Left lung (tissue), 10 donors: ENCODE data around the gene CHN1. TPM values are rescaled to one million over a fixed set of nuclear protein-coding genes. Genes with fewer than 3 reads are reported as not detected.

Source experiments
- ATAC-seq: fragments of 200-7000 bp; cut with Tn5 transposase; one replicate; pipeline ENCODE4 v1.9.1; 2020; ENCODE audit warnings: moderate library complexity
- DNase-seq, 4 donors: peaks; one replicate each; pipeline ENCODE4 v3.0.0-alpha.2; 2013 to 2020
- H3K27ac ChIP-seq, 2 donors: fragments of 200-600 bp; sonication (generic) in 1 of 2; one replicate each; pipeline versions ENCODE4 v1.5.0 to v1.8.0; 2020 to 2021
- H3K27me3 ChIP-seq, 2 donors: fragments of 200-600 bp; sonication (generic) in 1 of 2; one replicate each; pipeline versions ENCODE4 v1.5.0 to v1.8.0; 2020 to 2021
- H3K36me3 ChIP-seq, 2 donors: fragments of 200-600 bp; sonication (generic) in 1 of 2; one replicate each; pipeline versions ENCODE4 v1.5.0 to v1.8.0; 2020 to 2021
- H3K4me1 ChIP-seq, 2 donors: fragments of 200-600 bp; one replicate each; pipeline ENCODE4 v1.8.0; 2021
- H3K4me3 ChIP-seq, 2 donors: fragments of 200-600 bp; sonication (generic) in 1 of 2; one replicate each; pipeline versions ENCODE4 v1.5.0 to v1.8.0; 2020 to 2021; ENCODE audit warnings: mild to moderate bottlenecking in 1 of 2
- H3K9me3 ChIP-seq, 2 donors: fragments of 200-600 bp; sonication (generic) in 1 of 2; one replicate each; pipeline versions ENCODE4 v1.5.0 to v1.8.0; 2020 to 2021
- intact Hi-C, 2 donors: fragments of 100-400 bp; cut with DNase I; formaldehyde crosslinking; loops; one replicate each; pipeline versions ENCODE4 v1.11.2 to v1.14.2; 2022
- polyA plus RNA-seq, 6 donors: library from polyadenylated mRNA; unstranded; fragments of 120-200 nt; gene quantifications; one replicate each; pipeline ENCODE4 v1.2.1, GENCODE V29; 2013; ENCODE audit not compliant: insufficient read length in 6 of 6
- total RNA-seq, 2 donors: library from RNA; stranded (reverse); fragmentation: NEBNext Ultra II Directional; extraction: Animal tissue kit (Norgen Biotek cat#: 25700); gene quantifications; one replicate each; pipeline ENCODE4 v1.2.1, GENCODE V29; 2021
- TF ChIP-seq, protein P1 (sequence below), 2 donors: fragments of 200-600 bp; sonication (generic) in 1 of 2; IDR thresholded peaks; one replicate each; pipeline versions ENCODE4 v1.5.0 to v1.8.0; 2021; ENCODE audit warnings: antibody characterized with exemption in 2 of 2
- donor health status: DM: no; HTN: yes; CAD: no.
- donor health status: DM: no; HTN: no; CAD: no.

The CHN1 gene
- total and polyA plus RNA-seq, 8 donors = 27.4 to 170 (median 99.9) TPM

- H3K36me3 ChIP-seq = no peaks in the 10 kb centered on the region
- H3K9me3 ChIP-seq = no peaks in the 10 kb centered on the region
- TF ChIP-seq, protein P1, sequence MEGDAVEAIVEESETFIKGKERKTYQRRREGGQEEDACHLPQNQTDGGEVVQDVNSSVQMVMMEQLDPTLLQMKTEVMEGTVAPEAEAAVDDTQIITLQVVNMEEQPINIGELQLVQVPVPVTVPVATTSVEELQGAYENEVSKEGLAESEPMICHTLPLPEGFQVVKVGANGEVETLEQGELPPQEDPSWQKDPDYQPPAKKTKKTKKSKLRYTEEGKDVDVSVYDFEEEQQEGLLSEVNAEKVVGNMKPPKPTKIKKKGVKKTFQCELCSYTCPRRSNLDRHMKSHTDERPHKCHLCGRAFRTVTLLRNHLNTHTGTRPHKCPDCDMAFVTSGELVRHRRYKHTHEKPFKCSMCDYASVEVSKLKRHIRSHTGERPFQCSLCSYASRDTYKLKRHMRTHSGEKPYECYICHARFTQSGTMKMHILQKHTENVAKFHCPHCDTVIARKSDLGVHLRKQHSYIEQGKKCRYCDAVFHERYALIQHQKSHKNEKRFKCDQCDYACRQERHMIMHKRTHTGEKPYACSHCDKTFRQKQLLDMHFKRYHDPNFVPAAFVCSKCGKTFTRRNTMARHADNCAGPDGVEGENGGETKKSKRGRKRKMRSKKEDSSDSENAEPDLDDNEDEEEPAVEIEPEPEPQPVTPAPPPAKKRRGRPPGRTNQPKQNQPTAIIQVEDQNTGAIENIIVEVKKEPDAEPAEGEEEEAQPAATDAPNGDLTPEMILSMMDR (IDR thresholded peaks at IDR 0.05) = no peak
- no peak overlapping the region for H3K4me3 ChIP-seq
- intact Hi-C loops = no loop called here
- ATAC-seq = no peak
- no peak overlapping the region for H3K27ac ChIP-seq
- H3K4me1 ChIP-seq = no peaks in the 10 kb centered on the region
- H3K27me3 ChIP-seq = no peaks in the 10 kb centered on the region
- DNase-seq = no peak
These were observed 244.2 kb downstream of the CHN1 start for GRCh38 chr2:174760845-174761473.

- H3K36me3 ChIP-seq = no peaks in the 10 kb centered on the region
- TF ChIP-seq, protein P1 (IDR thresholded peaks at IDR 0.05) = no peak
- ATAC-seq (no peak), DNase-seq (no peak)
- no peaks in the 10 kb centered on the region for H3K9me3 ChIP-seq
- H3K27ac ChIP-seq = no peak overlapping the region
- H3K4me3 ChIP-seq = no peak overlapping the region
- intact Hi-C loops = no loop called here
- H3K27me3 ChIP-seq = no peaks in the 10 kb centered on the region
- no peaks in the 10 kb centered on the region for H3K4me1 ChIP-seq
These were observed 245.7 kb downstream of the CHN1 start for GRCh38 chr2:174759381-174760065.

GRCh38 chr2:174756743-174757142, 248.4 kb downstream of the CHN1 start:
- Histone ChIP-seq H3K36me3 (no peaks in the 10 kb centered on the region), H3K4me1 (no peaks in the 10 kb centered on the region), H3K27me3 (no peaks in the 10 kb centered on the region), H3K9me3 (no peaks in the 10 kb centered on the region), H3K27ac (no peak overlapping the region), H3K4me3 (no peak overlapping the region)
- ATAC-seq (no peak), DNase-seq (no peak)
- intact Hi-C loops = no loop called here
- TF ChIP-seq, protein P1 (IDR thresholded peaks at IDR 0.05) = no peak

- Histone ChIP-seq H3K4me1 (peaks cover 0 to 3% of the 10 kb centered on the region in 2 donors), H3K27ac (no peak overlapping the region), H3K36me3 (no peaks in the 10 kb centered on the region), H3K27me3 (no peaks in the 10 kb centered on the region), H3K9me3 (no peaks in the 10 kb centered on the region), H3K4me3 (no peak overlapping the region)
- intact Hi-C loops = no loop called here
- DNase-seq = no peak
- ATAC-seq = no peak
- TF ChIP-seq, protein P1 (IDR thresholded peaks at IDR 0.05) = no peak
These were observed 252.0 kb downstream of the CHN1 start for GRCh38 chr2:174753038-174753633.

- intact Hi-C loops = no loop called here
- TF ChIP-seq, protein P1 (IDR thresholded peaks at IDR 0.05) = no peak
- ATAC-seq (no peak), DNase-seq (no peak)
- H3K9me3 ChIP-seq = no peaks in the 10 kb centered on the region
- no peak overlapping the region for H3K27ac ChIP-seq
- H3K4me3 ChIP-seq = no peak overlapping the region
- H3K4me1 ChIP-seq = peaks cover 0 to 3% of the 10 kb centered on the region in 2 donors
- H3K27me3 ChIP-seq = no peaks in the 10 kb centered on the region
- H3K36me3 ChIP-seq = no peaks in the 10 kb centered on the region
These were observed 252.7 kb downstream of the CHN1 start for GRCh38 chr2:174752403-174753037.
